Erythroblast (primary cell): ENCODE measurements around the gene TTLL7.

Experiments
- GATA1 ChIP-seq: IDR thresholded peaks from 2 replicates; pipeline ENCODE4 v1.6.1; 2011; ENCODE audit warnings: low read depth, mild to moderate bottlenecking, control low read depth, low read length, moderate library complexity
- POLR2A ChIP-seq: IDR thresholded peaks from 2 replicates; pipeline ENCODE4 v1.6.1; 2011; ENCODE audit warnings: mild to moderate bottlenecking, low read length

GRCh38 chr1:84042461-84042860, 43.5 kb upstream of the TTLL7 start:
- TF ChIP-seq POLR2A (no peak), GATA1 (no peak)
